K562 (cell line): ENCODE data around the gene ELOB. TPM values are rescaled to one million over a fixed set of nuclear protein-coding genes. Genes with fewer than 3 reads are reported as not detected.
A peak's percentile ranks its signal among the peaks of the same experiment; 100 is the strongest.

Experiments
- CREB3L1 ChIP-seq: fragments of 450-650 bp; IDR thresholded peaks from 2 replicates; pipeline ENCODE4 v1.6.1; 2014; ENCODE audit warnings: low read depth, mild to moderate bottlenecking, moderate library complexity, borderline replicate concordance
- ELK3 ChIP-seq: fragments of 450-650 bp; formaldehyde crosslinking; IDR thresholded peaks from 2 replicates; pipeline ENCODE4 v1.4.0; 2020; ENCODE audit warnings: mild to moderate bottlenecking
- NRF1 ChIP-seq, 2 experiments: fragments of 450-650 bp; IDR thresholded peaks in 1 of 2; conservative IDR thresholded peaks in 1 of 2; 2 replicates each; pipeline ENCODE4 v1.6.1; 2014; ENCODE audit warnings: mild to moderate bottlenecking in 2 of 2
- POLR2B ChIP-seq: fragments of 450-650 bp; IDR thresholded peaks from 2 replicates; pipeline ENCODE4 v1.6.1; 2018; ENCODE audit warnings: low read depth; ENCODE audit not compliant: partially characterized antibody
- RBFOX2 ChIP-seq: fragments of 200-400 bp; formaldehyde crosslinking; IDR thresholded peaks from 2 replicates; pipeline ENCODE4 v1.6.1; 2017; ENCODE audit warnings: low read depth, mild to moderate bottlenecking, low read length, moderate library complexity
- RBM22 ChIP-seq: fragments of 200-400 bp; formaldehyde crosslinking; IDR thresholded peaks from 2 replicates; pipeline ENCODE4 v1.6.1; 2018; ENCODE audit warnings: low read length, low read depth; ENCODE audit not compliant: poor library complexity, severe bottlenecking
- SMARCA4 ChIP-seq: fragments of 450-650 bp; IDR thresholded peaks from 2 replicates; pipeline ENCODE4 v1.6.1; 2016
- TBL1XR1 ChIP-seq, 2 experiments: IDR thresholded peaks; 2 replicates each; pipeline ENCODE4 v1.6.1; 2012; ENCODE audit warnings: improper control_type of control experiment in 2 of 2, low read length in 2 of 2, mild to moderate bottlenecking in 1 of 2
- ZNF121 ChIP-seq: sonication (generic); formaldehyde crosslinking; conservative IDR thresholded peaks from 2 replicates; pipeline ENCODE4 v1.8.0; 2022; ENCODE audit warnings: missing genetic modification reagents
- ZNF184 ChIP-seq: sonication (generic); formaldehyde crosslinking; IDR thresholded peaks from 2 replicates; pipeline ENCODE4 v1.5.0; 2020; ENCODE audit warnings: missing genetic modification reagents
- ZNF589 ChIP-seq: fragments of 200-800 bp; sonication (Bioruptor generic); IDR thresholded peaks from 2 replicates; pipeline ENCODE4 v1.6.1; 2016; ENCODE audit warnings: low read depth, missing genetic modification characterization, missing compliant biosample characterization
- polyA plus RNA-seq, 8 experiments: library from polyadenylated mRNA; depleted of rRNA in 4 of 8; stranded (reverse) in 5 of 8; unstranded in 3 of 8; fragments of >200 nt; fragmentation: Nextera tagmentation in 2 of 8; fragmentation: Illumina TruSeq in 1 of 8; extraction: Ambion mirVana in 2 of 8; extraction: Trizol in 1 of 8; gene quantifications; 2 replicates each; pipeline versions ENCODE4 v1.2.1 to v1.2.3, GENCODE V29; 2011 to 2014; ENCODE audit warnings: inconsistent platforms in 1 of 8, missing spikeins in 1 of 8
- total RNA-seq, 7 experiments: library from RNA; depleted of rRNA in 6 of 7; stranded (reverse); fragments of >200 nt in 6 of 7; fragmentation: Illumina TruSeq in 2 of 7; extraction: Trizol in 2 of 7; gene quantifications; 2 replicates each; pipeline versions ENCODE4 v1.2.1 to v1.2.3, GENCODE V29; 2011 to 2021; ENCODE audit warnings: low replicate concordance in 1 of 7
- TF ChIP-seq, protein P1 (sequence below): fragments of 250-450 bp; sonication (Bioruptor Pico); IDR thresholded peaks from 2 replicates; pipeline ENCODE4 v1.5.0; 2022; ENCODE audit warnings: mild to moderate bottlenecking
- TF ChIP-seq, protein P2 (sequence below): fragments of 450-650 bp; formaldehyde crosslinking; IDR thresholded peaks from 2 replicates; pipeline ENCODE4 v1.4.0; 2020; ENCODE audit warnings: mild to moderate bottlenecking, moderate library complexity
- TF ChIP-seq, protein P3 (sequence below): sonication (generic); formaldehyde crosslinking; IDR thresholded peaks from 2 replicates; pipeline ENCODE4 v1.8.1; 2023; ENCODE audit warnings: mild to moderate bottlenecking, missing genetic modification reagents

The ELOB gene
- total and polyA plus RNA-seq, 9 of the 15 experiments (the other 6 are each of a cell fraction or from before 2014, with no cell fraction given) = 63.2 to 791 (median 237) TPM

GRCh38 chr16:2761886-2762583, 15.0 kb downstream of the ELOB start (continued):
- peak; percentile 99; the same call in 1 of the 2 replicates for TF ChIP-seq CREB3L1
- TF ChIP-seq, protein P1, sequence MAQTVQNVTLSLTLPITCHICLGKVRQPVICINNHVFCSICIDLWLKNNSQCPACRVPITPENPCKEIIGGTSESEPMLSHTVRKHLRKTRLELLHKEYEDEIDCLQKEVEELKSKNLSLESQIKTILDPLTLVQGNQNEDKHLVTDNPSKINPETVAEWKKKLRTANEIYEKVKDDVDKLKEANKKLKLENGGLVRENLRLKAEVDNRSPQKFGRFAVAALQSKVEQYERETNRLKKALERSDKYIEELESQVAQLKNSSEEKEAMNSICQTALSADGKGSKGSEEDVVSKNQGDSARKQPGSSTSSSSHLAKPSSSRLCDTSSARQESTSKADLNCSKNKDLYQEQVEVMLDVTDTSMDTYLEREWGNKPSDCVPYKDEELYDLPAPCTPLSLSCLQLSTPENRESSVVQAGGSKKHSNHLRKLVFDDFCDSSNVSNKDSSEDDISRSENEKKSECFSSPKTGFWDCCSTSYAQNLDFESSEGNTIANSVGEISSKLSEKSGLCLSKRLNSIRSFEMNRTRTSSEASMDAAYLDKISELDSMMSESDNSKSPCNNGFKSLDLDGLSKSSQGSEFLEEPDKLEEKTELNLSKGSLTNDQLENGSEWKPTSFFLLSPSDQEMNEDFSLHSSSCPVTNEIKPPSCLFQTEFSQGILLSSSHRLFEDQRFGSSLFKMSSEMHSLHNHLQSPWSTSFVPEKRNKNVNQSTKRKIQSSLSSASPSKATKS (CRISPR knock-in tag) = no peak
- TF ChIP-seq SMARCA4 = no peak
- peak; percentile 64 for TF ChIP-seq RBM22
- no peak for TF ChIP-seq ELK3
- peak; percentile 67 for TF ChIP-seq RBFOX2
- TF ChIP-seq ZNF589 = no peak
- TF ChIP-seq, protein P2, sequence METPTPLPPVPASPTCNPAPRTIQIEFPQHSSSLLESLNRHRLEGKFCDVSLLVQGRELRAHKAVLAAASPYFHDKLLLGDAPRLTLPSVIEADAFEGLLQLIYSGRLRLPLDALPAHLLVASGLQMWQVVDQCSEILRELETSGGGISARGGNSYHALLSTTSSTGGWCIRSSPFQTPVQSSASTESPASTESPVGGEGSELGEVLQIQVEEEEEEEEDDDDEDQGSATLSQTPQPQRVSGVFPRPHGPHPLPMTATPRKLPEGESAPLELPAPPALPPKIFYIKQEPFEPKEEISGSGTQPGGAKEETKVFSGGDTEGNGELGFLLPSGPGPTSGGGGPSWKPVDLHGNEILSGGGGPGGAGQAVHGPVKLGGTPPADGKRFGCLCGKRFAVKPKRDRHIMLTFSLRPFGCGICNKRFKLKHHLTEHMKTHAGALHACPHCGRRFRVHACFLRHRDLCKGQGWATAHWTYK (CRISPR knock-in tag) = 0 out of 2 replicates have a peak, but pooled peaks have one; percentile 37
- no peak for TF ChIP-seq ZNF184 (CRISPR knock-in tag)
- TF ChIP-seq POLR2B = no peak
- no peak for TF ChIP-seq TBL1XR1 (IDR thresholded peaks at IDR 0.05; ENCODE audit: low read length in 2 of 2)
- TF ChIP-seq ZNF121 (CRISPR knock-in tag) = no peak
- no peak for TF ChIP-seq NRF1 (conservative IDR thresholded peaks at IDR 0.05 in 1 of 2, IDR thresholded peaks at IDR 0.05 in 1 of 2)
- TF ChIP-seq, protein P3, sequence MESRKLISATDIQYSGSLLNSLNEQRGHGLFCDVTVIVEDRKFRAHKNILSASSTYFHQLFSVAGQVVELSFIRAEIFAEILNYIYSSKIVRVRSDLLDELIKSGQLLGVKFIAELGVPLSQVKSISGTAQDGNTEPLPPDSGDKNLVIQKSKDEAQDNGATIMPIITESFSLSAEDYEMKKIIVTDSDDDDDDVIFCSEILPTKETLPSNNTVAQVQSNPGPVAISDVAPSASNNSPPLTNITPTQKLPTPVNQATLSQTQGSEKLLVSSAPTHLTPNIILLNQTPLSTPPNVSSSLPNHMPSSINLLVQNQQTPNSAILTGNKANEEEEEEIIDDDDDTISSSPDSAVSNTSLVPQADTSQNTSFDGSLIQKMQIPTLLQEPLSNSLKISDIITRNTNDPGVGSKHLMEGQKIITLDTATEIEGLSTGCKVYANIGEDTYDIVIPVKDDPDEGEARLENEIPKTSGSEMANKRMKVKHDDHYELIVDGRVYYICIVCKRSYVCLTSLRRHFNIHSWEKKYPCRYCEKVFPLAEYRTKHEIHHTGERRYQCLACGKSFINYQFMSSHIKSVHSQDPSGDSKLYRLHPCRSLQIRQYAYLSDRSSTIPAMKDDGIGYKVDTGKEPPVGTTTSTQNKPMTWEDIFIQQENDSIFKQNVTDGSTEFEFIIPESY (CRISPR knock-in tag) = peak; percentile 97
